HG02763 (cell line): ENCODE data around the gene WNT3.
"Not testable (repeated sequence)": the region's sequence is repeated elsewhere in the genome, so short reads cannot be mapped to it uniquely, and the experiment has no call there.

Source experiments
- ATAC-seq: cut with Tn5 transposase; IDR thresholded peaks from one replicate; pipeline ENCODE4 v1.9.1; 2021; ENCODE audit warnings: mild to moderate bottlenecking, moderate library complexity; ENCODE audit not compliant: unreplicated experiment

Gene WNT3

DNA sequence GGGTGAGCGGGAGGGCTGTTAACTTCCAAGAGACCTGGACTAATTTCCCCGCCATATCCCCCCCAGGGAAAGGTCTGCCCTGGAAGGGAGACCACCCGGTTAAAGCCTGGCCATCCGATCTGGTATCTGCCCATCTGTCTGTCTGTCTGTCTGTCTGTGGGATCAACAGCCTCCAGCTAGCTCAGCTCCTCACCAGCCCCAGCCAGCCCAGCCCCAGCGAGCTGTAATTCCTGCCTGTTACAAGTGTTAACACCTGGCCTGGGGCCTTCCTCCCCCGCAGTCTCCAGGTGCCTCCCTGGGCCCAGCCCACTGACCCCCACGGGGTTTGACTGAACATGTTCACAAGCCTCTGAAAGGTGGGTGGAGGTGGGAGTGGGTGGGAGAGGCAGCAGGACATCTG lies 4.0 kb downstream of the WNT3 start:
- ATAC-seq: no peak

DNA sequence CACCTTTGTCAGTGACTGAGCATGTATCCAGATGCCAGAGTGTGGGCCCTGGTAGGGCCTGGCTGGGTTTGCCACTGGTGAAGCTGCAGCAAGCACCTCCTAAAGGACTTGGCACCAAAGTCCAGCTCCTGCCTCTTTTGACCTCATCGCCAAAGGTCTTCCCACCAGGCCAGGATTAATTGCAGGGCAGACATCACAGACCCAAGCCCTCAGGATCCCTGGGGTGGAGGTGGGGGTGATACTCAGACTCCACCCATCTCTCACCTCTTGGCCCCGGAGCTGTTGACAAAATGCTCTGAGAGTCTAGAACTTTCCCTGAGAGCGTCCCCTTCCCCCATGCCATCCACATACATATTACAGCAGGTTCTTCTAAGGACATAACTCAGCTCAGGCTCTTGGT lies 4.6 kb downstream of the WNT3 start:
- ATAC-seq: no peak

DNA sequence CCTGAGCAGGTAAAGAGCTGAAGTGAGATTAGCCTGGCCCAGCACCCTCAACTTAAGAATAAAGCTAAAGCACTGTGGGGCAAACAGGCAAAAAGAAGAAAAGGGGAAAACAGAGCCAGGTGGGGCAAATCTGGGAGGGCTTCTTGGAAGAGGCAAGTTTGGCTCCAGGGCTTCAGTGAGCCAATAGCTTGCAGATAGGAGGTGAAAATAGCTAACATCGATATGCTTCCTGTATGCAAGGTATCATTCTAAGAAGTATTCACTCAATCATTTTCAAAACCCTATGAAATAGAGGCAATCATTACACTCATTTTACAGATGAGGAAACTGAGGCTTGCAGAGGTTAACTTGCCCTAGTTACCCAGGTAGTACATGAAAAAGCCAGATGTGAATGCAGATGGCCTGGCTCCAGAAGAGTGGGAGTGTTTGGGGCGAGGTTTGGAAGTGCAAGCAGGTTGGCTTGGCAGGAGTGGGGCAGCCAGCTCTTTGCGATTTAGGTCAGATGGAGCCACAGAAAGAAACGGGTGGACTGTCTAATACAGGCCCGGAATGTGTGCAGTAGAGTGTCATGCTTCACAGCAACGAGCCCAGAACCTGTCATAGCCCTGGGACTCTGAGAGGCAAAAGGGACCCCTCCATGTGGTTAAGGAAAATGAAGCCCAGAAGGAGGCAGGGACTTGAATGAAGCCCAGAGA lies 5.7 kb downstream of the WNT3 start:
- no peak for ATAC-seq

DNA sequence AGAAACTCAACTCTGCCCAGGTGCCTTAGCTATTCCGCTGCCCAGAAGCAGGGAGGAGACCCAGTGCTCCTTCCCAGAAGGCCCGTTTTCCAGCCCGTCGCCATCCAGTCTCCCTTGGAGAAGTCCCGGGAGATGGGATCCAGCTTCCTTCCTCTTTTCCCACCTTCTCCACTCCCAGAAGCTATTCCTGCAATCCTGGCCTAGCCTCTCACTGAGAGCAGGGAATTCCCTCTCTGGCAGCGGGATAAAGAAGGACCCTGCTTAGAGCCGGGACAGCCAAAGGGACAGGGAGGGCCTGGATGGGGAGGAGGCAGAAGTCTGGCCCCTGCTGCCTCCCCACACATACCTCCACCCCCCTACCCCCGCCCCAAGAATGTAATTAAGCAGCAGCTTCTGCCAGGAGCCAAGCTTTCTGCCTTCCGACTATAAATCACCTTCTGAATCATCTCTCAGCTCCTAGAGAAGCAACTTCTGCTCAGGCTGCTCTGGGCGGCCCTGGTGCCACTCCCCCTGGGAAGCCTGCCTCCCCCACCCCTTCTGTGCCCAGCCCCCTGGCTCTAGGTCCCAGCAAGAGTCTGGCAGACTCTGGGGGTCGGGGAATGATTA lies 6.4 kb downstream of the WNT3 start:
- no peak for ATAC-seq

DNA sequence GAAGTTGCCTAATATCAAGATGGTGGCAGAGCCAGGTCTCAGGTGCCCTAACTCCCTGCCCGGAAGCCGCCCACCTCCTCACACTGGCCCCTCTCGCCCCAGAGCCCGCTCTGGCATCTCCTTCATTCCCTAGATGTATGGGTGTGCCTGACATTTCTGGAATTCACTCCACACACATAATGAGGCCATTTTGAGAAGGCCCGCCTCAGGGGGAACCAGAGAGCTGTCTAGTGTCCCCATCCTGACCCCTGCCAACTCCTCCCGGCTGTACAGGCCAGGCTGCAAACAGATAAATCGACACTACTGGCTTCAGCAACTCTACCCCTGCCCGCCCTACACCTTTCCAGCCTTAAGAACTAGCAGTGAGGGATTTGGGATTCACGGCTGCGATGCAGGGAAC lies 7.7 kb downstream of the WNT3 start:
- no peak for ATAC-seq

DNA sequence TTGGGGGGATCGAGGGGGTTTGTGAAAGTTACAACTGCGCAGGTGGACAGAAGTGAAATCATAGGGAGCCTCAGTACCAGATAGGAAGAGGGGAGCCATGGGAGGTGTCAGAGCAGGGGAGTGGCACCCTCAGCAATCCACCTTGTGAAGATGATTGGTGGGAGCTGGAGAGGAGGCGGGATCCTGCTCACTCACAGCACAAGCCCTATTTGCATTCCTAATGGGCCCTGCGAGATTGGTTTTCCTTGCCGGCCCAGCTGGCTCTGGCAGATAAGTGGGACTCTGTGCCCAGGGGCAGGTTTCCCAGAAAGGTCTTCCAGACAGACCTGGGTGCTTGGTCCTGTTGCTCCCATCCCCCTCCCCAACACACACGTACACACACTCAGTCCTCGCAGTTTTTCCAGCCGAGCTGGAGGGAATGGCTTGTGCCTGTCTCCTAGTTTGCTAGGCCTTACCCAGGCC lies 9.4 kb downstream of the WNT3 start:
- no peak for ATAC-seq

DNA sequence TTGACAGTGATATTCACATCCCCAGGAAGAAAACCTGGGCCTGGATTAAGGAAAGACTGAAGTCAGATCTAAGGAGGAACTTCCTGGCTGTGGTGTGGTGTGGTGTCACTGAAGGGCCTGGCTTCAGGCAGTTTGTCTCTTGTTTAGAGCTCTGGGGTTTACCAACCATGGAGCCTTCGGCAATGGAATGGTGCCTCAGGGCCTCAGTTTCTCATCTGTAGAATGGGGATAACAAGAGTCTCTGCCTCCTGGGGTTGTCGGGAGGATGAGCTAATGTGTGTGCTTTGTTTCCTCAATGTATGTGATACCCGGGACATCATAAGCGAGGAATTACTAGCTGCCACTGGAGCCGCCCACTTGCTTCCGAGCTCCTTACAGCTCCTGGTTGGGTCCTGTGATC lies 12.7 kb downstream of the WNT3 start:
- ATAC-seq: no peak

DNA sequence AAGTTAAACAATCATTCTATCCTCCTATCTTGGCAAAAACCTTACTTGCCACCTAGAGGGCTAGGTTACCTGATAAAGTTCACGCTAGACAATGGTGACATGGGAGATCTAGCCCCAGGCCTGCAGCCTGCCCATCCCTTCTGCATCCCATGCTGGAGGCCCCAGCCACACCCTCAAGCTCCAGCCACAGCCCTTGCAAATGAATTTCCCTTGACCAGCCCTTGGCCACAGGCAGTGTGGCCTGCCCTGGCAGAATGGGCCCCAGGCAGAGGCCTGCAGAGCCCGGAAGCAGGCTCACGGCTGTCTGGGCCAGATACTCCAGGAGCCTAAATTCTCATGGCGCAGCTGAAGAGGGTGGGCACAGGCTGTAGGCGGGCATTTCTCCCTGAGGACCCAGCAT lies 14.9 kb downstream of the WNT3 start:
- no peak for ATAC-seq

DNA sequence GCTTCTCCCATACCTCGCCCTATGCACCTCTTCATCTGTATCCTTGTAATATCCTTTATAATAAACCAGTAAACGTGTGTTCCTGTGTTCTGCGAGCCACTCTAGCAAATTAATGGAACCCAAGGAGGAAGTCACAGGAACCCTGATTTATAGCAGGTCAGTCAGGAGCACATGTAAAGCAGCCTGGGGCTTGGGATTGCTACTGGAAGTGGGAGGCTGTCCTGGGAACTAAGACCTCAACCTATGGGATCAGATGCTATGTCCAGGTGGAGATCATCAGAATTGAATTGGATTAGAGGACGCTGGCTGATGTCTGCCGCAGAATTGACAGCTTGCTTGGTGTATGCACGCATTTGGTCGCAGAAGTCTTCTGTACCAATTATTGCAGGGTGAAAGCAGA lies 15.7 kb downstream of the WNT3 start:
- ATAC-seq: no peak

DNA sequence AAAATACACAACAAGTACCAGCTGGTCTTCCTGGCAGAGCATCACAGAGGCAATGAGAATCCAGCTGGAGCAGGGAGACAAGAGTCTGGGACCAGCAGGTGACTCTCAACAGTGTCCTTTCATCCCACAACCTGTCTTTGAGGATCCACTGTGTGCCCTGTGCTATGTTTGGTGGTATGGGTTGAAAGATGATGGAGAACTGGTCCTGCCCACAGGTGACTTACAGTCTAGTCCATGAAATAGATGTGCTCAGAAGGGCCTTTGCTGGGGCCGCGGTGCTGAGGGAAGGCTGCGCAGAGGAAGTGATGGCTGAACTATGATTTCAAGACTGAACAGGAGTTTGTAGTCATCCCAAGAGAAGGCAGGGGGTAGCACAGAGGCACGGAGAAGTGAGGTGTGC lies 17.9 kb downstream of the WNT3 start:
- no peak for ATAC-seq

DNA sequence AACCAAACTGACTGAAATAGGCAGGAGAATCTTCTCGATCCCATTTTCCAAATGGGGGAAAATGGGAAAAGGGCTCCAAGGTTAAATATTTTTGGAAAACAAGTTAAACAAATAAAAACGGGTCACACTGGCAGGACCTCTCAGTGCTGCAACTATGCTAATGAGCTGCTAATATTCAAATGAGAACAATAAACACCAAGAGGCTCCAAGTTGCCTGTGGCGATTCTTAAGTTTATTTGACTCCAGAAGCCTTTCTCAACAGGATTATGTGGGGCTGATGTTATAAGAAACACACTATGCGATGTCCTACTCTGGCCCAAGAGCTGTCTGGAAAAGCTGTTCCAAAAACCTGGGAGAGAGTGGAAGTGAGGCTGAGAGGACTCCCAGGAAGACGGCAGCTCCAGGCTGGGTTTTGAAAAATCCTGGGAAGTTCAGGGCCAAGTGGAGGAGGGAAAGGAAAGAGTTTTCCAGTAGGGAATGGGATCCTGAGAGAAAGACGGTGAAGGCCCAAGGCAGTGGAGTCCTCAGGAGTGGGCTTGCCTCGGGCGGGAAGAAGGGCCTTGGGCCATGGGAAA lies 21.4 kb downstream of the WNT3 start:
- ATAC-seq: no peak

DNA sequence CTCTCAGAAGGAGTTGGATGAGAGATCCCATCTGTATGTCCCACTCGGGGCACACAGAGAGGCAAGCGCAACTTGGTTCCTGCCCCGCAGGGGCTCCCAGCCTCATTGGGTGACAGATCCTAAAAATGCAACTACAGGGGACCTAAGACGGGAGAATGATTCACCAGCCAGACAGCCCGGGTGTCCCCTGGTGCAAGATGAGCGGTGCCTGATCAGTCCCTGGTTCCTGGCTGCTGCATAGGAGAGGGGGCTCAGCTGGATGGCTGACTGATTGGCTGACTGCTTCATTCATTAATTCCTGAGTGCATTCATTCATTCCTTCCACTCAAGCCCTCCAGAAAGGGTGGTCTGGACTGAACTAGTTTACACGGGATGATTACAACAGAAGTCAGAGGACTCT lies 22.0 kb downstream of the WNT3 start:
- no peak for ATAC-seq

DNA sequence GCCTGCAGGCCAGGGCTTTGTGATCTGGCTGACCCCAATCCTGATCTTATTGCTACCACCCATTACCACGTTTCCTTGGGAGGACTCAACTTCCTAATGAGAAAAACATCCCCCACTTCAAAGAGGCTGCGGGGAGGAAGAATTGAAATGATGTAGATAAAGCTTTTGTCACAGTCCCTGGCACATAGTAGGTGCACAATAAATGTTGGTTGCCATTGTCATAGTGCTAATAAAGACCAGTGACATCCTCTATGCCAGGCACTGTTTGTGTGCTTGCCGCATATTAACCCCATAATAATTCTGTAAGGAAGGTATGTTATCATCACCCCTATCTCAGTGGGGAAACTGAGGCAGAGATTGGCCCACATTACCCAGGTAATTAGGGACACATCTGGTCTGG lies 22.4 kb downstream of the WNT3 start:
- no peak for ATAC-seq

DNA sequence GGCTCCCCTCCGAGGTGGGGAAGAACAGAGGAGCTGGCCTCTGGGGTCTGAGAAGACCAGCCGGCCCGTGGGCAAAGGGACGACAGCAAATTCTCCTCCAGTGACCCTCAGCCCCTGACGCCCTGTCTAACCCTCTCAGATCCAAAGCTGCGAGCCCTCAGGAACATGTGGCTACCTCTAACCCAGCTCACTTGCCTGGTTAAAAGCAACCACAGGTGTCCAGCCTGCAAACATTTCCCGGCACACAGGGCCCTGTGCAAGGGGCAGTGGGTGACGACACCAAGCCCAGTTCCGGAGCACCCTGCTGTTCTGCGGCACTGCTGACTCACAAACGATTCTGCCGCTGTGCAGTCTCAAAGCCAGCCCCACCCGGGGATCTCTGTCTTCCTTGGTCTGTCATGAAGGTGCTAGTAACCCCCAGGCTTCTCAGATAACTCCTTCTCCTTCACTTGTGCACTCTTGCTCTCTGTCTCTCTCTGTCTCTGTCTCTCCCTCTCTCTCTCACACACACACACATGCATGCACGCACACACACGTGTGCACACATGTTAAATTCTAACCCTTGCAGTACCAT lies 23.0 kb downstream of the WNT3 start:
- ATAC-seq: no peak

DNA sequence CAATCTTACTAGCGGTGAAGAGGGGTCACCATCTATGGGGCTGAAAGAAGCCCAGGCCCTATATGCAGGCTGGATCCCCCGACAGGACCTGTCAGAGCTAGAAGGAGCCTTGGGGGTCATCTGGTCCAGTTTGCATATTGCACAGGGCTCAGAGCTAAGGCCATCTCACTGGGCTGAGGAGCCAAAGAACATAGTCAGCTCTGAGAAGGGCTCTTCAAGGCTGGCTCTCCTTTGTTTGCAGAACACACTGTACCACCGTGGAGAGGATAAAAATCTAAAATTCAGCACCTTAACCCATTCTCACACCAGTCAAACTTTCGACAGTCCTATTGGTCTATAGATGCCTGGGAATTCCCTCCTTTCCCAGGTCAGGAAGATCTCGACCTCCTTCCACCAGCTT lies 24.2 kb downstream of the WNT3 start:
- no peak for ATAC-seq

DNA sequence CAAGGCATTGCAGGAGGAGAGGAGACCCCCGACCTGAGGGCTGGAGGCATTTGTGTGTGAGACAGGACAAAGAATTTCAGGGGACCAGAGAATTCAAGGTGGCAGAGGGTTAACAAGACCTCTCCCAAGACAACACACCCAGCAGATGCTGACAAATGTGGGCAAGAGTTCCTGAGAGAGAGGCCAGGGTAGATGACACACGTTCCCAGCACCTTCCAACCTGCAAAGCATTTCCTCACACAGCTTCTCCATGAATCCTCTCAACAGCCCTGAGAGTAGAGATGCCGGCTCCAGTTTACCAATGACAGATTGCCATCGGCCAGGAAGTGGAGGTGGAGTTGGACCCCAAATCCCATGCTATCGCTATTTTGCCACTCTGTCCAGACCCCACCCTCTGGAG lies 25.0 kb downstream of the WNT3 start:
- no peak for ATAC-seq

DNA sequence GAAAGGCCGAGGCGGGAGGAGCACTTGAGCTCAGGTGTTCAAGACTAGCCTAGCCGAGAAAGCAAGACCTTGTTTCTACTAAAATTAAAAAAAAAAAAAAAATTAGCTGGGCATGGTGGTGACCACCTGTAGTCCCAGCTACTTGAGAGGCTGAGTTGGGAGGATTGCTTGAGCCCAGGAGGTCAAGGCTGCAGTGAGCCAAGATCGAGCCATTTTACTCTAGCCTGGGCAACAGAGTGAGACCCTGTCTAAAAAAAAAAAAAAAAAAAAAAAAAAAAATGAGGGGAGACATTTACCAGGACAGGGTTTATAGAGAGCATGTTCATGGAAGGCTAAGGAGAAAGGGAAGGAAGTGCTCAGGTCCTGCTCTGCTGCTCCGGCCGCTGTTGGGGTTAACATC lies 25.5 kb downstream of the WNT3 start:
- ATAC-seq: not testable (repeated sequence)

DNA sequence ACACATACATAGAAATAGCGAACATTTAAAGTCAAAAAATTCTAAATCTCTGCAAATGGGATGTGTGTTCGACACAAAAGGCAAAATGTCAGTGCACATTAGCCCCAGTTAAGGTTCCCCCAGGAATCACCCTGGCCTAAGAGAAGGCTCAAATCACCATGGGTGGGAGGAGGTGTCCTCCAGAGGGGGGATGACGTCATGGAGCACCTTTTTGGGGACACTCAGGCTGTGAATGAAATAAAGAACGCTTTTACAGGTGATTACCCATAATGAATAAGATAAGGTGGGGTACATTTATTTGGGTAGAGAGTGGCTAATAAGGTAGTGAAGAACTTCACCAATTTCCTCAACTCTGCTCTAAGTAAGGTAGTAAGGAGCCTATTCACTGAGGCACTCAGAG lies 26.4 kb downstream of the WNT3 start:
- ATAC-seq: no peak

DNA sequence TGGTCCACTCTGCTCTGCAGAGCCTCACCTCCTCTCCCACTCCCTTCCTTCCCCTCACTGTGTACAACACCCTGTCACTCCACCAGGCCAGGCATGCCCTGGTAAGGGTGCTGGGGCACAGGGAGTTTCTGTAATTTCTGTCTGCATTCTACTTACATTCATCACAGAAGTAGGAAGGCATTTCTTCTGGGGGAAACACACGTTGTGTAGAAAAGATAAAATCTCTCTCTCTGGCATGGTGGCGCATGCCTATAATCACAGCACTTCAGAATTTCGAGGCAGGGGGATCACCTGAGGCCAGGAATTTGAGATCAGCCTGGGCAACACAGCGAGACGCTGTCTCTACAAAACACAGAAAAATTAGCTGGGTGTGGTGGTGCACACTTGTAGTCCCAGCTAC lies 27.0 kb downstream of the WNT3 start:
- no peak for ATAC-seq

DNA sequence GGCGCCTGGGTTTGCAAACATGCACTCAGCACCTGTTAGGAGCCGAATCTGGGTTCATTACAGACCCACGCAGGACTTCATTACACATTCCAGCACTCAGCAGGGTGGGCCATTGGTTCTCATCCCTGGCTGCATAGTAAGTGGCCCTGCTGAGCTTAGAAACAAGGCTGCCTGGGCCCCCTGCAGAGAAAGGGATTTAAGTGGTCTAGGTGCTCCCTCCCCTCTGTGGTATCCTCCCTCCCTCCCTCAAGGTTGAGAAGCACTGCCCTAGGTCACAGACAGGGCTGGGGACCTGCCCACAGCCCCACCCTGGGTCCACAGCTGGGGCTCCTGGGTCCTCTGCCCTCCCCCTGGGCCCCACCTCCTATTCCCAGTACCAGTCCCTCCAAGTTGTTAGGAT lies 28.3 kb downstream of the WNT3 start:
- ATAC-seq: no peak

DNA sequence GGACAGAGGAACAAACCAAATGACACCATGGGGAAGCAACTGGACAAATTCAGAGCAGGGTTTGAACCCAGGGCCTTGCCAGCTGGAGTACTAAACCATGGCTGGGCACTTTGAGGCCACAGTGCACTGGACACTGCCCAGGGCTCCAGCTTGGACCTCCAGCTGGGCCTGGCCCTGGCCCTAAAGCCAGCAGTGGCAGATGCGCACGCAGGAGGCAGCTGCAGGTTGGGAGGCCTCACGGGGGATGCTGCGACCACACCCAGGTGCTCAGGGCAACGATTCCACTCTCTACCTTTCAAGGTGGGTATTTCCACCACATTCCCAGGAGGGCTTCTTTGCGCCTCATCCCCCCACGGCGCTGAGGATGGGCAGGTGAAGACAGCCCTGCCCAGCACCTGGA lies 28.9 kb downstream of the WNT3 start:
- no peak for ATAC-seq

DNA sequence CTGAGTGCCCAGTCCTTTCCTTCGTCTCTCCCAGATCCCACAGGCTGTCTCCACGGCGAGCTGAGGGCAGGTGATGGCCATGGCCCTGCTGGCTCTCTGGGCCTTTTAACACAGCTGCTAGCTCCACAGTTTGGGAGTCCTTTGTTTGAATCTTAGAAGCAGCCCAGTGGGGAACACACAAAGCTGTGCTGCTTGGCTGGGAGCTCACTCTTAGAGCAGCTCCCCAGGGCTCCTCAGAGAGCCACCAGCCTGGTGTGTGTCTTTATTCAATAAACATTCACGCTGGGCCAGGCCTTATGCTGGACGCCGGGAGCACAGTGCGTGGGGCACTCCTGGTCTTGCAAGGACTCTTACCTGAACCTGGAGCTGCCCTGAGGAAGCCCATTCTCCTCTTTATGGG lies 29.7 kb downstream of the WNT3 start:
- no peak for ATAC-seq
